ENCODE results near the gene AFAP1L2. TPM values are rescaled to one million over a fixed set of nuclear protein-coding genes. Genes with fewer than 3 reads are reported as not detected.

AFAP1L2 gene
- total RNA-seq, 1 experiment from 2014 or later = not detected

- no TSS peak for BruUV-seq (replicated peaks)
- POLR2A ChIA-PET (ENCODE audit: low non-redundant PET) = no interaction called here
- CTCF ChIA-PET = no interaction called here
Measured at GRCh38 chr10:114405011-114405350, 679 bp upstream of the AFAP1L2 start.

GRCh38 chr10:114403541-114404161 is 651 bp downstream of the AFAP1L2 start:
- no peaks in the 10 kb centered on the region for H3K36me3 ChIP-seq (ENCODE audit: insufficient read depth, low read length, poor library complexity, severe bottlenecking)
- no peaks in the 10 kb centered on the region for H3K9me3 ChIP-seq (ENCODE audit: low read depth, low read length, poor library complexity, severe bottlenecking)
- no peak overlapping the region for H3K27ac ChIP-seq (ENCODE audit: low read depth, low read length, poor library complexity, severe bottlenecking)
- DNase-seq (ENCODE audit: low spot score) = no peak
- POLR2A ChIA-PET (ENCODE audit: low non-redundant PET) = no interaction called here
- intact Hi-C loops (cut with micrococcal nuclease; ENCODE audit: unreplicated experiment) = no loop called here
- H3K4me1 ChIP-seq (ENCODE audit: insufficient read depth, low read length, poor library complexity, severe bottlenecking) = no peaks in the 10 kb centered on the region
- BruUV-seq (replicated peaks) = no TSS peak
- TF ChIP-seq EZH2 (IDR thresholded peaks at IDR 0.05; ENCODE audit: borderline replicate concordance, low read depth, low read length, poor library complexity, severe bottlenecking) (peak; percentile 87), CTCF (conservative IDR thresholded peaks at IDR 0.05; ENCODE audit: low read depth, low read length) (no peak)
- peaks cover 74% of the 10 kb centered on the region for H3K27me3 ChIP-seq (replicated peaks; ENCODE audit: insufficient read depth, low read depth, low read length, poor library complexity)
- CTCF ChIA-PET = interaction anchor here (0.5 kb wide), 1 partner anchor 244 kb away, joined by 3 read pairs; no protein-coding TSS in a partner anchor
- peak overlapping the region; percentile 21 for H3K4me3 ChIP-seq (ENCODE audit: low read depth, low read length, poor library complexity, severe bottlenecking)

More at GRCh38 chr10:114405011-114405350, 679 bp upstream of the AFAP1L2 start:
- H3K4me3 ChIP-seq (ENCODE audit: low read depth, low read length, poor library complexity, severe bottlenecking) = no peak overlapping the region
- TF ChIP-seq EZH2 (IDR thresholded peaks at IDR 0.05; ENCODE audit: borderline replicate concordance, low read depth, low read length, poor library complexity, severe bottlenecking) = no peak
- no peak for TF ChIP-seq CTCF (conservative IDR thresholded peaks at IDR 0.05; ENCODE audit: low read depth, low read length)
- H3K36me3 ChIP-seq (ENCODE audit: insufficient read depth, low read length, poor library complexity, severe bottlenecking) = no peaks in the 10 kb centered on the region
- H3K27me3 ChIP-seq (replicated peaks; ENCODE audit: insufficient read depth, low read depth, low read length, poor library complexity) = peaks cover 62% of the 10 kb centered on the region
- no peak overlapping the region for H3K27ac ChIP-seq (ENCODE audit: low read depth, low read length, poor library complexity, severe bottlenecking)
- no peak for DNase-seq (ENCODE audit: low spot score)
- no peaks in the 10 kb centered on the region for H3K4me1 ChIP-seq (ENCODE audit: insufficient read depth, low read length, poor library complexity, severe bottlenecking)
- no peaks in the 10 kb centered on the region for H3K9me3 ChIP-seq (ENCODE audit: low read depth, low read length, poor library complexity, severe bottlenecking)
- intact Hi-C loops (cut with micrococcal nuclease; ENCODE audit: unreplicated experiment) = no loop called here

- Histone ChIP-seq H3K9me3 (ENCODE audit: low read depth, low read length, poor library complexity, severe bottlenecking) (no peaks in the 10 kb centered on the region), H3K27me3 (replicated peaks; ENCODE audit: insufficient read depth, low read depth, low read length, poor library complexity) (peaks cover 81% of the 10 kb centered on the region), H3K4me3 (ENCODE audit: low read depth, low read length, poor library complexity, severe bottlenecking) (no peak overlapping the region), H3K36me3 (ENCODE audit: insufficient read depth, low read length, poor library complexity, severe bottlenecking) (no peaks in the 10 kb centered on the region), H3K4me1 (ENCODE audit: insufficient read depth, low read length, poor library complexity, severe bottlenecking) (no peaks in the 10 kb centered on the region), H3K27ac (ENCODE audit: low read depth, low read length, poor library complexity, severe bottlenecking) (no peak overlapping the region)
- no peak for DNase-seq (ENCODE audit: low spot score)
- no TSS peak for BruUV-seq (replicated peaks)
- TF ChIP-seq EZH2 (IDR thresholded peaks at IDR 0.05; ENCODE audit: borderline replicate concordance, low read depth, low read length, poor library complexity, severe bottlenecking) = no peak
- no peak for TF ChIP-seq CTCF (conservative IDR thresholded peaks at IDR 0.05; ENCODE audit: low read depth, low read length)
- ChIA-PET CTCF (interaction anchor here (0.5 kb wide), 1 partner anchor 244 kb away, joined by 3 read pairs; no protein-coding TSS in a partner anchor), POLR2A (ENCODE audit: low non-redundant PET) (no interaction called here)
- intact Hi-C loops (cut with micrococcal nuclease; ENCODE audit: unreplicated experiment) = no loop called here
Measured at GRCh38 chr10:114402871-114403540, 1.3 kb downstream of the AFAP1L2 start.

All from A673 (cell line).